SK-N-MC (cell line): ENCODE results near the gene C12orf54.

Source experiments
- EZH2 ChIP-seq: fragments of 200-600 bp; sonication (generic); IDR thresholded peaks from one replicate; pipeline ENCODE4 v1.6.1; 2017; ENCODE audit warnings: antibody characterized with exemption
- POLR2AphosphoS5 ChIP-seq: IDR thresholded peaks from 2 replicates; pipeline ENCODE4 v1.6.1; 2012; ENCODE audit warnings: mild to moderate bottlenecking, low read depth, low read length, borderline replicate concordance

DNA sequence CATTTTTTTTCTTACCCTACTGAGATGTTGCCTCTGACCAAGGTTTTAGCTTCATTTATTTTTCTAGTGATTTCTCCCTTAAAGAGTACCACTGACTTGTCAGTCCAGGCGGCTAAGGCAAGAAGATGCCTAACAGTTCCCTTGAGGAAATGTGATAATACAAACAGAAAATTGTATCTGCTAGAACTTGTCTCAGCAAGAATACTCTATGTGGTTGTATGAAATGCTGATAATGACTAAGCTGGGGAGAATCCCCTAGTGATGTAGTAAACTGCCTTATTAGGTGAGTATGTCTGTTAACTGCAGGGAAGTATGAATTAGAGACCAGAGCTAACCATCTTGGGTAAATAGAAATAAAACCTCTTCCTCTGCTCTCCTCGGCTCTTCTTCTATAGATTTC, 6.7 kb downstream of the C12orf54 start:
- TF ChIP-seq POLR2AphosphoS5 (no peak), EZH2 (no peak)
